IMR-90 (cell line): ENCODE data around the gene DOCK1. TPM values are rescaled to one million over a fixed set of nuclear protein-coding genes. Genes with fewer than 3 reads are reported as not detected.

ENCODE experiments used
- ATAC-seq: fragments of 200-7000 bp; cut with Tn5 transposase; 2 replicates; pipeline ENCODE4 v1.9.1; 2020; ENCODE audit warnings: low read depth, mild to moderate bottlenecking, moderate library complexity
- BruUV-seq: library from RNA; stranded (reverse); fragments of 400-500 nt; replicated peaks from 2 replicates; lab custom pipeline; 2021; lab: Mats Ljungman, UMichigan
- CTCF ChIA-PET: fragments of 300-600 bp; formaldehyde crosslinking; extraction: SDS; loops from one replicate; lab custom pipeline; 2021; ENCODE audit warnings: antibody characterized with exemption; lab: Yijun Ruan, JAX
- POLR2A ChIA-PET: fragments of 300-600 bp; sonication (Branson Sonifier 250); formaldehyde crosslinking; loops from one replicate; lab custom pipeline; 2022; ENCODE audit warnings: antibody characterized with exemption; ENCODE audit not compliant: unreplicated experiment; lab: Charles Lee
- DNase-seq: peaks from one replicate; pipeline ENCODE4 v3.0.0; 2013
- H2AFZ ChIP-seq: replicated peaks from 2 replicates; pipeline ENCODE3; 2013; ENCODE audit warnings: low read length, mild to moderate bottlenecking; ENCODE audit not compliant: poor library complexity
- H2AK5ac ChIP-seq: 2 replicates; pipeline ENCODE4 v1.6.1; 2013; ENCODE audit warnings: low read depth, low read length, inconsistent platforms
- H2AK9ac ChIP-seq: replicated peaks from 2 replicates; pipeline ENCODE3; 2013; ENCODE audit warnings: mild to moderate bottlenecking, low read depth, low read length, moderate library complexity; ENCODE audit not compliant: poor library complexity
- H2BK120ac ChIP-seq: 2 replicates; pipeline ENCODE4 v1.6.1; 2013; ENCODE audit warnings: low read depth, low read length, inconsistent platforms
- H2BK15ac ChIP-seq: 3 replicates; pipeline ENCODE4 v1.6.1; 2013; ENCODE audit warnings: low read depth, low read length, inconsistent platforms
- H2BK20ac ChIP-seq: 2 replicates; pipeline ENCODE4 v1.6.1; 2013; ENCODE audit warnings: low read depth, mild to moderate bottlenecking, inconsistent platforms, low read length, moderate library complexity
- H2BK5ac ChIP-seq: 2 replicates; pipeline ENCODE4 v1.6.1; 2013; ENCODE audit warnings: mild to moderate bottlenecking, low read depth, low read length, inconsistent platforms; ENCODE audit not compliant: poor library complexity, severe bottlenecking
- H3K14ac ChIP-seq: replicated peaks from 2 replicates; pipeline ENCODE4 v1.6.1; 2013; ENCODE audit warnings: low read depth, low read length, inconsistent platforms
- H3K18ac ChIP-seq: 2 replicates; pipeline ENCODE4 v1.6.1; 2013; ENCODE audit warnings: low read depth, low read length, control low read depth
- H3K23ac ChIP-seq: 2 replicates; pipeline ENCODE4 v1.6.1; 2013; ENCODE audit warnings: low read depth, low read length, inconsistent platforms
- H3K27ac ChIP-seq: 2 replicates; pipeline ENCODE4 v1.5.1; 2013; ENCODE audit warnings: mild to moderate bottlenecking, control low read depth, low read length; ENCODE audit not compliant: insufficient read depth
- H3K27me3 ChIP-seq: 2 replicates; pipeline ENCODE4 v1.6.1; 2013; ENCODE audit warnings: low read length; ENCODE audit not compliant: control insufficient read depth, insufficient read depth
- H3K36me3 ChIP-seq: 2 replicates; pipeline ENCODE4 v1.6.1; 2013; ENCODE audit warnings: low read length, mixed read lengths; ENCODE audit not compliant: control insufficient read depth, insufficient read depth
- H3K4ac ChIP-seq: 2 replicates; pipeline ENCODE4 v1.6.1; 2013; ENCODE audit warnings: low read depth, low read length, inconsistent platforms
- H3K4me1 ChIP-seq: 2 replicates; pipeline ENCODE4 v1.6.1; 2013; ENCODE audit warnings: low read length, mixed read lengths; ENCODE audit not compliant: control insufficient read depth, insufficient read depth
- H3K4me2 ChIP-seq: 2 replicates; pipeline ENCODE4 v1.6.1; 2013; ENCODE audit warnings: low read depth, mild to moderate bottlenecking, control low read depth, low read length, moderate library complexity
- H3K4me3 ChIP-seq: 2 replicates; pipeline ENCODE4 v1.5.1; 2013; ENCODE audit warnings: low read depth, mild to moderate bottlenecking, control low read depth, low read length, moderate library complexity; ENCODE audit not compliant: insufficient read depth
- H3K56ac ChIP-seq: 2 replicates; pipeline ENCODE4 v1.6.1; 2013; ENCODE audit warnings: low read length, inconsistent platforms; ENCODE audit not compliant: insufficient read depth; ENCODE audit errors: extremely low read depth
- H3K79me1 ChIP-seq, 2 experiments: 2 replicates each; pipeline ENCODE4 v1.6.1; 2013; ENCODE audit warnings: low read length in 2 of 2, inconsistent platforms in 1 of 2, low read depth in 1 of 2
- H3K9ac ChIP-seq: 2 replicates; pipeline ENCODE4 v1.6.1; 2013; ENCODE audit warnings: low read depth, low read length, control low read depth
- H3K9me1 ChIP-seq: 2 replicates; pipeline ENCODE4 v1.6.1; 2013; ENCODE audit warnings: low read length, inconsistent platforms; ENCODE audit not compliant: insufficient read depth
- H3K9me3 ChIP-seq: 2 replicates; pipeline ENCODE4 v1.6.1; 2013; ENCODE audit warnings: low read length; ENCODE audit not compliant: control insufficient read depth, insufficient read depth
- H4K20me1 ChIP-seq: 2 replicates; pipeline ENCODE4 v1.6.1; 2013; ENCODE audit warnings: low read length, inconsistent platforms; ENCODE audit not compliant: insufficient read depth
- H4K5ac ChIP-seq: 2 replicates; pipeline ENCODE4 v1.6.1; 2013; ENCODE audit warnings: mild to moderate bottlenecking, low read depth, low read length, control low read depth
- H4K8ac ChIP-seq, 2 experiments: 2 replicates each; pipeline ENCODE4 v1.6.1; 2013; ENCODE audit warnings: low read depth in 2 of 2, low read length in 2 of 2, control low read depth in 1 of 2, inconsistent platforms in 1 of 2
- H4K91ac ChIP-seq: 2 replicates; pipeline ENCODE4 v1.6.1; 2013; ENCODE audit warnings: low read depth, low read length, inconsistent platforms; ENCODE audit not compliant: insufficient read depth
- BHLHE40 ChIP-seq: fragments of 150-350 bp; IDR thresholded peaks from 2 replicates; pipeline ENCODE4 v1.6.1; 2016; ENCODE audit warnings: mild to moderate bottlenecking, low read depth, low read length
- CEBPB ChIP-seq: IDR thresholded peaks from 2 replicates; pipeline ENCODE4 v1.6.1; 2012; ENCODE audit warnings: low read depth, low read length, improper control_type of control experiment
- CHD1 ChIP-seq: IDR thresholded peaks from 2 replicates; pipeline ENCODE4 v1.6.1; 2012; ENCODE audit warnings: low read depth, low read length, improper control_type of control experiment
- CTCF ChIP-seq: conservative IDR thresholded peaks from 2 replicates; pipeline ENCODE4 v1.5.1; 2012; ENCODE audit warnings: mild to moderate bottlenecking, low read depth, low read length, improper control_type of control experiment
- ELK1 ChIP-seq: fragments of 150-350 bp; IDR thresholded peaks from 2 replicates; pipeline ENCODE4 v1.6.1; 2016; ENCODE audit warnings: low read depth, mild to moderate bottlenecking, low read length, moderate library complexity, borderline replicate concordance
- FOS ChIP-seq: fragments of 150-350 bp; IDR thresholded peaks from 2 replicates; pipeline ENCODE4 v1.6.1; 2016; ENCODE audit warnings: low read depth, low read length
- MAZ ChIP-seq: IDR thresholded peaks from 2 replicates; pipeline ENCODE4 v1.6.1; 2012; ENCODE audit warnings: low read depth, mild to moderate bottlenecking, low read length, improper control_type of control experiment, moderate library complexity, borderline replicate concordance
- MXI1 ChIP-seq: IDR thresholded peaks from 2 replicates; pipeline ENCODE4 v1.6.1; 2012; ENCODE audit warnings: low read depth, mild to moderate bottlenecking, low read length, moderate library complexity, borderline replicate concordance
- NFE2L2 ChIP-seq: fragments of 150-350 bp; IDR thresholded peaks from 2 replicates; pipeline ENCODE4 v1.6.1; 2016; ENCODE audit warnings: low read depth, mild to moderate bottlenecking, low read length
- RAD21 ChIP-seq: IDR thresholded peaks from 2 replicates; pipeline ENCODE4 v1.6.1; 2012; ENCODE audit warnings: low read length, improper control_type of control experiment
- RCOR1 ChIP-seq: IDR thresholded peaks from 2 replicates; pipeline ENCODE4 v1.6.1; 2012; ENCODE audit warnings: mild to moderate bottlenecking, low read length, improper control_type of control experiment; ENCODE audit not compliant: insufficient replicate concordance
- SMC3 ChIP-seq: fragments of 150-350 bp; IDR thresholded peaks from 2 replicates; pipeline ENCODE4 v1.6.1; 2016; ENCODE audit warnings: low read depth, mild to moderate bottlenecking, antibody characterized with exemption, low read length, moderate library complexity
- WGBS, 2 experiments: methylation state at CpG; one replicate each; pipeline versions ENCODE4 v1.1.5 to v1.1.7; 2013; ENCODE audit warnings: missing lambda C conversion rate in 2 of 2; ENCODE audit not compliant: insufficient read length in 1 of 2; ENCODE audit errors: extremely low coverage in 2 of 2; 5-methylcytosine and 5-hydroxymethylcytosine counted together
- dilution Hi-C: fragments of 300-500 bp; cut with HindIII; formaldehyde crosslinking; loops from one replicate; pipeline ENCODE4 v1.14.3; 2018; ENCODE audit warnings: low sequenced_read_pairs; ENCODE audit not compliant: unreplicated experiment
- in situ Hi-C: fragments of 300-500 bp; cut with MboI; formaldehyde crosslinking; loops from 3 replicates; pipeline ENCODE4 v1.14.3; 2019; ENCODE audit warnings: low sequenced_read_pairs, inconsistent platforms, mixed read lengths
- intact Hi-C: fragments of 100-400 bp; cut with micrococcal nuclease; formaldehyde crosslinking; loops from 2 replicates; pipeline ENCODE4 v1.10.0; 2022
- polyA plus RNA-seq, 3 experiments: library from polyadenylated mRNA; depleted of rRNA; stranded (reverse); fragments of >200 nt; gene quantifications; 2 replicates each; pipeline ENCODE4 v1.2.3, GENCODE V29; 2012; ENCODE audit warnings: low replicate concordance in 1 of 3
- total RNA-seq: library from RNA; depleted of rRNA; stranded (reverse); fragments of >200 nt; gene quantifications from 2 replicates; pipeline ENCODE4 v1.2.3, GENCODE V29; 2012

Gene DOCK1
- total and polyA plus RNA-seq, 2 of the 4 experiments (the other 2 are of a cell fraction) = 28.2 to 71.0 TPM

GRCh38 chr10:127459918-127460317, 554.7 kb downstream of the DOCK1 start:
- Histone ChIP-seq H3K9ac (no peak overlapping the region), H2AK5ac (no peak overlapping the region), H2BK120ac (no peak overlapping the region), H3K4me2 (no peak overlapping the region), H3K14ac (no peak overlapping the region), H3K4ac (no peak overlapping the region), H2BK20ac (no peak overlapping the region), H4K20me1 (no peaks in the 10 kb centered on the region), H3K79me1 (no peaks in the 10 kb centered on the region), H4K8ac (no peak overlapping the region), H3K18ac (no peak overlapping the region), H3K23ac (no peak overlapping the region), H2BK5ac (no peak overlapping the region), H3K4me3 (no peak overlapping the region), H3K56ac (no peak overlapping the region), H3K9me1 (no peaks in the 10 kb centered on the region), H3K27ac (no peak overlapping the region), H2BK15ac (no peak overlapping the region), H2AFZ (no peak overlapping the region), H3K9me3 (no peaks in the 10 kb centered on the region), H3K36me3 (no peaks in the 10 kb centered on the region), H3K27me3 (no peaks in the 10 kb centered on the region), H2AK9ac (no peak overlapping the region), H4K5ac (no peak overlapping the region), H4K91ac (no peak overlapping the region), H3K4me1 (no peaks in the 10 kb centered on the region)
- WGBS, 2 experiments = 82% methylated on average over 2 of the region's 8 CpGs; no CpG with 5 or more reads in 1 of the 2 experiments
- intact Hi-C loops = no loop called here
- TF ChIP-seq NFE2L2 = no peak
- no peak for TF ChIP-seq ELK1
- no peak for TF ChIP-seq BHLHE40
- no peak for TF ChIP-seq RAD21
- TF ChIP-seq FOS = no peak
- TF ChIP-seq MXI1 = no peak
- TF ChIP-seq CTCF = no peak
- no peak for TF ChIP-seq RCOR1
- TF ChIP-seq MAZ = no peak
- TF ChIP-seq CHD1 = no peak
- TF ChIP-seq CEBPB = no peak
- TF ChIP-seq SMC3 = no peak
- in situ Hi-C loops = no loop called here
- CTCF ChIA-PET = interaction anchor here (0.6 kb wide), 2 partner anchors 38 to 762 kb away, joined by 3 read pairs; no protein-coding TSS in a partner anchor
- ATAC-seq (no peak), DNase-seq (no peak)
- POLR2A ChIA-PET = no interaction called here
- dilution Hi-C loops = no loop called here
- BruUV-seq = no TSS peak
